ENCODE data around the gene WIPF2.

GRCh38 chr17:40312131-40312731, 93.1 kb downstream of the WIPF2 start:
- TF ChIP-seq E2F4 (CRISPR knock-in tag; IDR thresholded peaks at IDR 0.05; ENCODE audit: borderline replicate concordance, low read depth) (no peak), FOXP4 (CRISPR knock-in tag; IDR thresholded peaks at IDR 0.05) (no peak)

Data from WTC11 (cell line).